BLaER1 (cell line): ENCODE measurements around the gene TWIST1.

Experiments used
- H3K27ac ChIP-seq: shearing (Covaris generic); formaldehyde crosslinking; 2 replicates; pipeline ENCODE4 v1.8.1; 2022
- H3K27me3 ChIP-seq: shearing (Covaris generic); formaldehyde crosslinking; 2 replicates; pipeline ENCODE4 v1.8.1; 2022
- H3K36me3 ChIP-seq: shearing (Covaris generic); formaldehyde crosslinking; 2 replicates; pipeline ENCODE4 v1.8.1; 2022
- H3K4me1 ChIP-seq: shearing (Covaris generic); formaldehyde crosslinking; 2 replicates; pipeline ENCODE4 v1.8.1; 2022
- H3K4me2 ChIP-seq: shearing (Covaris generic); formaldehyde crosslinking; 2 replicates; pipeline ENCODE4 v1.8.1; 2022
- H3K4me3 ChIP-seq: shearing (Covaris generic); formaldehyde crosslinking; 2 replicates; pipeline ENCODE4 v1.8.1; 2022
- H3K9ac ChIP-seq: shearing (Covaris generic); formaldehyde crosslinking; 2 replicates; pipeline ENCODE4 v1.8.1; 2022
- H3K9me3 ChIP-seq: shearing (Covaris generic); formaldehyde crosslinking; 2 replicates; pipeline ENCODE4 v1.8.1; 2022
- H4K20me1 ChIP-seq: shearing (Covaris generic); formaldehyde crosslinking; 2 replicates; pipeline ENCODE4 v1.8.1; 2022
- Cebpa-rat ChIP-seq: shearing (Covaris generic); IDR thresholded peaks from 2 replicates; pipeline ENCODE4 v1.8.1; 2022

The TWIST1 gene

DNA sequence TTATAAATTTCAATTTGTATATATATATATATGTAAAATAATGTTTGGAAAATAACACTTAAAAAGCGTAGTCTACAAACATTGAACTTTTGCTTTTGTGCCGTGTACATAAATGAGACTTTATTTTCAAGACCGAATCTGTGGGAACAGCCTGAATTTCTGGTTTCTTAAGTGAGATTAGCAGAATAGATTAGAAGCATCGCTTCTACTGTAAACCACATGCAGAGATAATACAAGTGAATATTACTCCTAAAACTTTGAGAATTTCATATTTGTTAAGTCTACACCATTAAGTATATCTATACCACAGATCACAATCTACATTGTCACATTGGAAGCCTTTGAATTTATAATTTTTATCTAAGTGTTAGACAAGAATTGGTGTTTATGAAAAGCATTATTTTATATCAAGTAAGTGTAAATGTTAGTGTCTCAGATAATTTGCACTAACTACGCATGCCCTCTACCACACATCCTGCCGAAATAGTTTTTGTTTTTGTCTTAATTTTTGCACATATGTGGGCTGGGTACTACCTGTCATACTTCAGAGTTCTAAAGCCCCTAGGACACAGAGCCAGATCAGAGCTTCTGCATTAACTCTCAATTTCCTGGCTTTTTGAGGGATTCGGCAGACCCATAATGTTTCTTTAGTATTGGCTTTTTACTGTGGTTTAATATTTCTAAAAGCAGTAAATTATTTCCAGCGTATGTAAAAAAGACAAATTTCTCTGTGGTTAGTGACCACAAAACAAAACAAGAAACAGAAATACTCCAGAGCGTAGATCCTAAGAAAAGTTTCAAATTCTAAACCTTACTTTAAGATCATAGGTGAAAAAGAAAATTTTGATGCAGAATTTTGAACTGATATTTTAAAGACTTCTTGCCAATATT is 20.0 kb downstream of the TWIST1 start:
- no peaks in the 10 kb centered on the region for H3K36me3 ChIP-seq
- H4K20me1 ChIP-seq = no peaks in the 10 kb centered on the region
- no peak for TF ChIP-seq Cebpa-rat
- no peaks in the 10 kb centered on the region; the same call in 1 of the 2 replicates for H3K4me1 ChIP-seq
- no peak overlapping the region for H3K9ac ChIP-seq
- H3K27ac ChIP-seq = no peak overlapping the region
- H3K9me3 ChIP-seq = no peaks in the 10 kb centered on the region
- no peaks in the 10 kb centered on the region for H3K27me3 ChIP-seq
- H3K4me2 ChIP-seq = no peak overlapping the region
- no peak overlapping the region for H3K4me3 ChIP-seq

DNA sequence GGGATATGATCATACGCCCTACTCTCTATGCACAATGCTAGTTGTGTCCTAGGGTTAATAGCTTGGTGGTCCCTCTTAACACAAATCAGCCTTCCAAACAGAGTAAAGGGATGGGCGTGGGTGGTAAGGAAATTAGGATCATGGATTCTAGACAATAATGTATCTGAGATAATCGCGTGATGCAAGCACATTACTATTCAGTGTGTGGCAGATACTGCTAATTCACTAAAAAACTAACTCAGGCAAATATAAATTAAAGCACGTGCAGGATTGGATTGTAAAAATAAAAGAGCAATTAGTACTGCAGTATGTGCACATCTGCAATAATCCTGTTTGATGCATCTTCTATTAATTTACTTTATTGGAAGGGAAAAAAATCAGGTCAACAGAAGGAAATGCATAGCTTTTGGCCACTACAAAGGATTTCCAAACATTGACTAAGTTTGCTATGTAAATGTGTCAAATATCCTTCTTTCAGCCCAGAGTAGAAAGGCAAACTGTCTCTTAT is 22.0 kb downstream of the TWIST1 start:
- Histone ChIP-seq H3K9me3 (no peaks in the 10 kb centered on the region), H3K9ac (no peak overlapping the region), H3K4me3 (no peak overlapping the region), H3K27me3 (no peaks in the 10 kb centered on the region), H3K27ac (no peak overlapping the region), H4K20me1 (no peaks in the 10 kb centered on the region), H3K4me2 (no peak overlapping the region), H3K36me3 (no peaks in the 10 kb centered on the region), H3K4me1 (no peaks in the 10 kb centered on the region; the same call in 1 of the 2 replicates)
- TF ChIP-seq Cebpa-rat = no peak

DNA sequence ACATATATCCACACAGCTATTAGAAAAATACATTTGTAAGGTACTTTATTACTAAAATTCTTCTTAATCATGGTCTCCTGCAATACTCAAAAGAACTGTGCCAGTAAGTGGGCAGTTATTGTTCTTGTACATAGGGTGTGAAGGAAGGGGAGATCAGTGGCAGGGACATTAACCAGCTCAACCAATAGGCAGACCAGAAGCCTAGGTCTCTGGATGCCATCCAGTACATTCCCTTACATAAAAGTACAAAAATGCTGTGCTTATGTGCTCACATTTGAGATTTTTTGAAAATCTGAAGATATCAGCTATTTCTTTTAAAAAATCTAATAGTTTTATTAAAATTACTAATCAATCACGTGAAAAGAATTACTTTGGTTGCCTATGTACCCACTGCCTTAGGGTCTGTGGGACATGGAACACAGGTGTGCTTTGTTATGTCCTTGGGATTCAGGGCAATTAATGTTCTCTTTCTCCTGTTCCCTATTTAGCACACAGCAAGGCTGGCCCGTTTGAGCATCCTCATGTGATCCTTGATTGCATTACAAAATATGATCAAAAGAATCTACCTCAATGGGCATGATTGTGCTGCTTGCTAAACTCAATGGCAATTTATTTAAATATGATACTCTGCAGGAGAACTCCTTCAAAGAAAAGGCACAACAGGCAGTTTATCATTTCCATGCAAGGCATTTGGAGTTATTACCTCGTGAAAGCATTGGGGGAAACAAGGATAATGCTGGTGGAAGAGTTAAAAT is 22.7 kb downstream of the TWIST1 start:
- H3K27ac ChIP-seq = no peak overlapping the region
- H3K4me1 ChIP-seq = no peaks in the 10 kb centered on the region; the same call in 1 of the 2 replicates
- H3K27me3 ChIP-seq = no peaks in the 10 kb centered on the region
- TF ChIP-seq Cebpa-rat = no peak
- H4K20me1 ChIP-seq = no peaks in the 10 kb centered on the region
- no peak overlapping the region for H3K4me3 ChIP-seq
- H3K9me3 ChIP-seq = no peaks in the 10 kb centered on the region
- no peak overlapping the region for H3K9ac ChIP-seq
- H3K36me3 ChIP-seq = no peaks in the 10 kb centered on the region
- H3K4me2 ChIP-seq = no peak overlapping the region

DNA sequence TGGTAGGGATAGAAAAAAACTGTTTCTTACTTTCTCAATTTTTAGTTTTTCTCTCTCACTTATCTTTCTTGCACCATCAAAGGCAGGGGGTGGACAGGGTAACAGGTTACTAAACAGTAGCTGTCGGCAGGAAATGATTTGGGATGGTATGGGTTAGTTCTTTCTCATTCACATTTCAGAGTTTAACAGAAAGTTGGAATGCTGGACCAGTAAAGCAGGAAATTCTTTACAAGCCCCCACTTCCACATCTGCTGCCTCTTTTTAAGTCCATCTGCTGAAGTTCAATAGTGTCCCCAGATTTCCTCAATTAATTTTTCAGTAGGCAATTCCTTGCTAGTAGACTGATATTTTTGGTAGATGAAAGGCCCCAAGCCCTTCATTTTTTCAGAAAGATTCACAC is 23.3 kb downstream of the TWIST1 start:
- Histone ChIP-seq H3K9ac (no peak overlapping the region), H3K27ac (no peak overlapping the region)
- TF ChIP-seq Cebpa-rat = no peak

DNA sequence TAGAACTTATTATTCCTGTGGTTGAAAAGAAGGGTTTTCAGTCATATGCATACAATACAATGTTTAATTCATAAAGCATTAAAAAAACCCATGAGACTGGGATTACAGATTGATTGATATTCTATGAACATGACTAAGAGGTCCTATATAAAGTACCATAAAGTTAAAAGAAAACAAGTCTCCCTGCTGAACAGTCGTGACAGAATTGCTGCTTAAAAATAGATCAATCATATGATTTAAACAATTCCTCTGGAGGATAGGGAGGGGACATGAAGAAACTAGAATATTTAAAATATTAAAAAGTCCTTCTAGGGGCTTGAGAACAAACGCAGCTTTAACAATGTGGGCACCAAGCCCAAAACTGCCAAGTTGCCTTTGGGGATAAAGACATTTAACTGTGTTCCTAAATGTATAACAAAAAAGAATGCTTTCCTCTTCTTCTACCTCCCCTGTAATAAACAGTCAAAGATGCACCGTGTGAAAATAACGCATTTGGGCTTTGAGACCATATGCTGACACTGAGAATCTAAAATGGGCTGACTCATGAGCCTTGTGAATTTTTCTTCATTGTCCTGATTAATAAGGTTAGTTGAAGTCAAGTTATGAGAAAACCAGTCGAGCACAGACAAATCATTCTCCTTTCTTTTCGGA is 25.8 kb downstream of the TWIST1 start:
- no peak for TF ChIP-seq Cebpa-rat
- no peaks in the 10 kb centered on the region for H3K27me3 ChIP-seq
- H3K4me1 ChIP-seq = no peaks in the 10 kb centered on the region
- no peak overlapping the region for H3K27ac ChIP-seq
- H3K9me3 ChIP-seq = no peaks in the 10 kb centered on the region
- H3K36me3 ChIP-seq = no peaks in the 10 kb centered on the region
- no peak overlapping the region for H3K4me2 ChIP-seq
- no peaks in the 10 kb centered on the region for H4K20me1 ChIP-seq
- H3K9ac ChIP-seq = no peak overlapping the region
- no peak overlapping the region for H3K4me3 ChIP-seq

More for the DNA sequence above, 23.3 kb downstream of the TWIST1 start:
- Histone ChIP-seq H3K27me3 (no peaks in the 10 kb centered on the region), H3K9me3 (no peaks in the 10 kb centered on the region), H4K20me1 (no peaks in the 10 kb centered on the region), H3K4me2 (no peak overlapping the region), H3K4me1 (no peaks in the 10 kb centered on the region; the same call in 1 of the 2 replicates), H3K36me3 (no peaks in the 10 kb centered on the region), H3K4me3 (no peak overlapping the region)

DNA sequence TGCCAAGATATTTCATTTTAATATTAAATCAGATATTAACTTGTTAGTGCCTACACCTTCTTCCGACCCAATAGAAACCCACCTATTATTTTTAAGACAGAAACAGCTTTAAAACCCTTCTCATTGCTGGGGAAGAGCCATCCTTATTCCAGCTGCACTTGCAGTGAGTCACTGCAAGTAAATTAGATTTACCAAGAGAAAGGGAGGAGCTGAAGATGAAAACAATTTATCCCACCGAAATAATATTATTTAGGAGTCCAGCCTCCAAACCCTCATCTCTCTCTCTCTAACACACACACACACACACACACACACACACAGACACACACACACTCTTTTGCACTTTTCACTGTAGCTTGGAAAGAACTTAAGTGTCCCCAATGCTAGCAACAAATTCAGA is 26.9 kb downstream of the TWIST1 start:
- Histone ChIP-seq H3K27me3 (no peaks in the 10 kb centered on the region), H3K36me3 (no peaks in the 10 kb centered on the region), H3K4me2 (no peak overlapping the region), H3K9me3 (no peaks in the 10 kb centered on the region), H4K20me1 (no peaks in the 10 kb centered on the region), H3K4me3 (no peak overlapping the region), H3K9ac (no peak overlapping the region), H3K27ac (no peak overlapping the region), H3K4me1 (no peaks in the 10 kb centered on the region)
- no peak for TF ChIP-seq Cebpa-rat

DNA sequence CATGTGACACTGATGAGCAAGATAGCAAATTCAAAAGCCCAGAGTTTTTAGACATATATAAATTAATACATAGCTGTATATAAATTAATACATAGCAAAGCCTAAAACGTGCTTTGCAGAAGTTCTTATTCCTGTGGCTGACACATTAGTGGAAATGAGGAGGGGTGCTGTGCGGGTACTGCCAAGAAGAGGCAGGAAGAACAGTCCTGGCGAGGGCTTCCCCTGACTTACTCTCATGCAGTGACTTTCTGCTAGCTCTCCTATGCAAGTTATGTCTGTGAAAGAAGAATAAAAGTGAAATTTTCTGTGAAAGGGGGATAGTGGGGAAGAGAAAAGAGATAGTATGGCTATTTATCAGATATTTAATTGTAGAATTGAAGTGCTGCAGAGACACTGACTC is 27.6 kb downstream of the TWIST1 start:
- Histone ChIP-seq H4K20me1 (no peaks in the 10 kb centered on the region), H3K4me2 (no peak overlapping the region), H3K9ac (no peak overlapping the region), H3K27ac (no peak overlapping the region), H3K9me3 (no peaks in the 10 kb centered on the region), H3K27me3 (no peaks in the 10 kb centered on the region), H3K36me3 (no peaks in the 10 kb centered on the region), H3K4me1 (no peaks in the 10 kb centered on the region), H3K4me3 (no peak overlapping the region)
- no peak for TF ChIP-seq Cebpa-rat

DNA sequence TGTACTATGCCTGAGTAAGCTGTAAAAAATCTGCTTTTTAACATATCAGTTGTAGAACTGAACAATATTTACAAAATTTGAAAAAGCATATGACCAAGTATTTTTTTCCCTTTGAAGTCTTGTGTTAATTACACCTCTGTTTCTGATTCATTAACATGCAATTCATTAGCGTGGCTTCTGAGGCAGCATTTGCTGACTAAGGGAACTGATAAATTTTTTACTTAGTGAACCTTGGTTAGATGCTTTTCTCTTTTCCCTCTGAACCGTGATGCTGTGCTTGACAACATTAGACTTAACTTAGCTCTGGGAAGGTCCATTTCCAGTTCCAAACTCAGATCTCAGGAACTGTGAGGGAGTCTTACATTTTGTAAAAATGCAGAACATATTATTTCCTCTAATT is 28.1 kb downstream of the TWIST1 start:
- H4K20me1 ChIP-seq = no peaks in the 10 kb centered on the region
- H3K4me1 ChIP-seq = no peaks in the 10 kb centered on the region
- H3K4me2 ChIP-seq = no peak overlapping the region
- H3K27ac ChIP-seq = no peak overlapping the region
- H3K9me3 ChIP-seq = no peaks in the 10 kb centered on the region
- H3K4me3 ChIP-seq = no peak overlapping the region
- no peak overlapping the region for H3K9ac ChIP-seq
- H3K27me3 ChIP-seq = no peaks in the 10 kb centered on the region
- no peak for TF ChIP-seq Cebpa-rat
- no peaks in the 10 kb centered on the region for H3K36me3 ChIP-seq

DNA sequence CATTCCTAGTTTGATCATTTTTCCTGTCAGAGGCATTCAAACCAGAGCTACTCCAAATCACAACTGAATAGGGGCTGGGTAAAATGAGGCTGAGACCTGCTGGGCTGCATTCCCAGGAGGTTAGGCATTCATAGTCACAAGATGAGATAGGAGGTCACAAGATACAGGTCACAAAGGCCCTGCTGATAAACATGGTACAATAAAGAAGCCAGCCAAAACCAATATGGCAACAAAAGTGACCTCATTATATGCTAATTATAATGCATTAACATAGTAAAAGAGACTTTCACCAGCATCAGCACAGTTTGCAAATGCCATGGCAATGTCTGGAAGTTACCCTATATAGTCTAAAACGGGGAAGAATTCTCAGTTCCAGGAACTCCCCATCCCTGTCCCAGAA is 37.3 kb downstream of the TWIST1 start:
- Histone ChIP-seq H3K4me2 (no peak overlapping the region), H3K27me3 (no peaks in the 10 kb centered on the region), H4K20me1 (no peaks in the 10 kb centered on the region), H3K9ac (no peak overlapping the region), H3K9me3 (no peaks in the 10 kb centered on the region), H3K27ac (no peak overlapping the region), H3K4me1 (no peaks in the 10 kb centered on the region), H3K36me3 (no peaks in the 10 kb centered on the region), H3K4me3 (no peak overlapping the region)
- no peak for TF ChIP-seq Cebpa-rat
